HEK293 (cell line): ENCODE results near the gene AMER3.

ENCODE experiments used
- CTCF ChIA-PET: fragments of 350-600 bp; formaldehyde crosslinking; extraction: SDS; loops from one replicate; lab custom pipeline; 2021; ENCODE audit warnings: antibody characterized with exemption; lab: Yijun Ruan, JAX
- POLR2A ChIA-PET: fragments of 300-600 bp; formaldehyde crosslinking; extraction: SDS; loops from one replicate; lab custom pipeline; 2020; ENCODE audit warnings: antibody characterized with exemption, inconsistent platforms; lab: Yijun Ruan, JAX
- H3K27ac ChIP-seq: fragments of 200-500 bp; sonication (Bioruptor generic); 2 replicates; pipeline ENCODE4 v1.5.1; 2014; ENCODE audit warnings: low read depth, low read length, control low read depth, inconsistent platforms; ENCODE audit errors: extremely low read depth
- H3K36me3 ChIP-seq, 2 experiments: fragments of 200-500 bp in 1 of 2; sonication (Bioruptor generic) in 1 of 2; 1 replicate in 1 of 2; 2 replicates in 1 of 2; pipeline ENCODE4 v1.5.1; 2014 to 2017; ENCODE audit warnings: inconsistent platforms in 2 of 2, low read length in 2 of 2; ENCODE audit not compliant: control insufficient read depth in 2 of 2, insufficient read depth in 1 of 2
- H3K4me1 ChIP-seq: fragments of 200-500 bp; sonication (Bioruptor generic); 2 replicates; pipeline ENCODE4 v1.5.1; 2014; ENCODE audit warnings: mild to moderate bottlenecking, low read length, inconsistent platforms; ENCODE audit not compliant: control insufficient read depth, insufficient read depth
- H3K4me3 ChIP-seq: 2 replicates; pipeline ENCODE4 v1.5.1; 2011; ENCODE audit warnings: low read depth, mild to moderate bottlenecking, control low read depth, low read length, moderate library complexity
- H3K9me3 ChIP-seq: fragments of 200-500 bp; sonication (Bioruptor generic); 2 replicates; pipeline ENCODE4 v1.5.1; 2014; ENCODE audit warnings: low read depth, low read length, inconsistent platforms; ENCODE audit not compliant: control insufficient read depth, insufficient read depth
- BCL11B ChIP-seq: fragments of 450-650 bp; formaldehyde crosslinking; IDR thresholded peaks from 2 replicates; pipeline ENCODE4 v1.5.1; 2016; ENCODE audit warnings: low read depth, missing biosample characterization, missing genetic modification characterization
- KLF16 ChIP-seq: fragments of 450-650 bp; formaldehyde crosslinking; IDR thresholded peaks from 2 replicates; pipeline ENCODE4 v1.5.1; 2017; ENCODE audit warnings: missing biosample characterization, missing genetic modification characterization
- MZF1 ChIP-seq: fragments of 450-650 bp; formaldehyde crosslinking; IDR thresholded peaks from 2 replicates; pipeline ENCODE4 v1.5.1; 2017; ENCODE audit warnings: missing biosample characterization, missing genetic modification characterization, borderline replicate concordance
- OSR2 ChIP-seq: fragments of 450-650 bp; formaldehyde crosslinking; IDR thresholded peaks from 2 replicates; pipeline ENCODE4 v1.5.1; 2016; ENCODE audit warnings: missing biosample characterization, missing genetic modification characterization
- ZBTB17 ChIP-seq: fragments of 450-650 bp; formaldehyde crosslinking; IDR thresholded peaks from 2 replicates; pipeline ENCODE4 v1.5.1; 2016; ENCODE audit warnings: missing biosample characterization, missing genetic modification characterization
- ZBTB20 ChIP-seq: fragments of 450-650 bp; formaldehyde crosslinking; IDR thresholded peaks from 2 replicates; pipeline ENCODE4 v1.5.1; 2016; ENCODE audit warnings: missing biosample characterization, missing genetic modification characterization
- ZIC2 ChIP-seq: fragments of 450-650 bp; formaldehyde crosslinking; IDR thresholded peaks from 2 replicates; pipeline ENCODE4 v1.5.1; 2016; ENCODE audit warnings: missing biosample characterization, missing genetic modification characterization
- ZNF140 ChIP-seq: fragments of 450-650 bp; formaldehyde crosslinking; IDR thresholded peaks from 2 replicates; pipeline ENCODE4 v1.5.1; 2016; ENCODE audit warnings: missing biosample characterization, missing genetic modification characterization
- ZNF335 ChIP-seq: fragments of 450-650 bp; formaldehyde crosslinking; conservative IDR thresholded peaks from 2 replicates; pipeline ENCODE4 v1.5.1; 2016; ENCODE audit warnings: missing biosample characterization, missing genetic modification characterization
- ZNF391 ChIP-seq: fragments of 450-650 bp; formaldehyde crosslinking; IDR thresholded peaks from 2 replicates; pipeline ENCODE4 v1.5.1; 2016; ENCODE audit warnings: low read depth, missing biosample characterization, missing genetic modification characterization, borderline replicate concordance
- ZNF394 ChIP-seq: fragments of 450-650 bp; formaldehyde crosslinking; IDR thresholded peaks from 2 replicates; pipeline ENCODE4 v1.5.1; 2016; ENCODE audit warnings: missing biosample characterization, missing genetic modification characterization, mild to moderate bottlenecking, moderate library complexity, borderline replicate concordance
- ZNF530 ChIP-seq: fragments of 450-650 bp; formaldehyde crosslinking; IDR thresholded peaks from 2 replicates; pipeline ENCODE4 v1.5.1; 2016; ENCODE audit warnings: low read depth, missing biosample characterization, missing genetic modification characterization
- ZNF600 ChIP-seq: fragments of 450-650 bp; formaldehyde crosslinking; IDR thresholded peaks from 2 replicates; pipeline ENCODE4 v1.5.1; 2016; ENCODE audit warnings: missing biosample characterization, missing genetic modification characterization
- ZNF654 ChIP-seq: fragments of 450-650 bp; formaldehyde crosslinking; IDR thresholded peaks from 2 replicates; pipeline ENCODE4 v1.5.1; 2016; ENCODE audit warnings: low read depth, missing biosample characterization, missing genetic modification characterization
- ZNF843 ChIP-seq: fragments of 450-650 bp; formaldehyde crosslinking; IDR thresholded peaks from 2 replicates; pipeline ENCODE4 v1.5.1; 2016; ENCODE audit warnings: missing biosample characterization, missing genetic modification characterization
- ZXDB ChIP-seq: fragments of 450-650 bp; formaldehyde crosslinking; IDR thresholded peaks from 2 replicates; pipeline ENCODE4 v1.5.1; 2016; ENCODE audit warnings: missing biosample characterization, missing genetic modification characterization
- TF ChIP-seq, protein P1 (sequence below): fragments of 450-650 bp; formaldehyde crosslinking; IDR thresholded peaks from 2 replicates; pipeline ENCODE4 v1.5.1; 2016; ENCODE audit warnings: missing biosample characterization, missing genetic modification characterization
- TF ChIP-seq, protein P2 (sequence below): fragments of 450-650 bp; formaldehyde crosslinking; IDR thresholded peaks from 2 replicates; pipeline ENCODE4 v1.5.1; 2016; ENCODE audit warnings: missing biosample characterization, missing genetic modification characterization
- TF ChIP-seq, protein P3 (sequence below): fragments of 450-650 bp; formaldehyde crosslinking; IDR thresholded peaks from 2 replicates; pipeline ENCODE4 v1.5.1; 2016; ENCODE audit warnings: missing biosample characterization, missing genetic modification characterization
- TF ChIP-seq, protein P4 (sequence below): fragments of 450-650 bp; formaldehyde crosslinking; IDR thresholded peaks from 2 replicates; pipeline ENCODE4 v1.5.1; 2016; ENCODE audit warnings: missing biosample characterization, missing genetic modification characterization
- TF ChIP-seq, protein P5 (sequence below): fragments of 450-650 bp; formaldehyde crosslinking; IDR thresholded peaks from 2 replicates; pipeline ENCODE4 v1.5.1; 2017; ENCODE audit warnings: missing biosample characterization, missing genetic modification characterization

AMER3 gene

DNA sequence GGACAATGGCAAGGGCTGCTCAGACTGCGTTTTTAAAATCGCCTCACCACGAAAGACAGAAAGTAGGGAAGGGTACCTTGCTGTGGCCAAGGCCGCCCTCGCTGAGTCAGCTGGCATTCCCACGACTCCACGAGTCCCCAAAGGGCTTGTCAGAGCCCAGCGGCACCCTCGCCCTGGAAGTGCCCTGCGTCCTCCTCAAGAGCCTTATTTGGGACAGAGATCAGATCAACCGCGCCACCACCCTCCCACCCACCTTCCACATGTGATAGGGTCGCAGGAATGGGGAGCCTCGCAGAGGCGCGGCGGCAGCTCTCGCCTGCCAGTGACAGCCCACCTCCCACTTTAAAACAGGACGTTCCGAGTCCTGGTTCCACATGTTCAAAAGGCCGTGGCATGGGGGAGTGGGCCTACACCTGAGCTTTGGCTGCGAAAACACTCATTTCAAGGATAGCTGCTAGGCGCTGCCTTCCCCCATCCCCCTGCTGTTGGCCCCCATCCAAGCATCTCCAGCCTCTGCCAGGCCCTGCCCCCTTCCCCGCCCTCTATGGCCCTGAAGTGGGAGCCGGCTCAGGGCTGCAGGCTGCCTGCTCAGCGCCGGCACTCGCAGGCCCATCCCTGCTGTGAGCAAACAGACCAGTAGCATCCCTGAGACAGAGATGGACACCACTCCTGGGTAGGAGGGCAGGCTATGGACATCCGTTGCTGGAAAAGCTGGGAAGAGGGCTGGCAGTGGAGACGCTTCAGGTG lies 43.3 kb downstream of the AMER3 start:
- no peaks in the 10 kb centered on the region for H3K36me3 ChIP-seq
- H3K9me3 ChIP-seq: no peaks in the 10 kb centered on the region
- H3K4me3 ChIP-seq: peak overlapping the region; percentile 78; the same call in 1 of the 2 replicates
- H3K4me1 ChIP-seq: no peaks in the 10 kb centered on the region
- POLR2A ChIA-PET: no interaction called here
- TF ChIP-seq ZNF394 (tag by site-specific recombination) (no peak), OSR2 (tag by site-specific recombination) (0 out of 2 replicates have a peak, but pooled peaks have one; percentile 30), MZF1 (no peak), ZNF335 (tag by site-specific recombination) (peak; percentile 83), ZIC2 (tag by site-specific recombination) (peak; percentile 26; the same call in 1 of the 2 replicates), ZNF140 (tag by site-specific recombination) (no peak)
- TF ChIP-seq, protein P1, sequence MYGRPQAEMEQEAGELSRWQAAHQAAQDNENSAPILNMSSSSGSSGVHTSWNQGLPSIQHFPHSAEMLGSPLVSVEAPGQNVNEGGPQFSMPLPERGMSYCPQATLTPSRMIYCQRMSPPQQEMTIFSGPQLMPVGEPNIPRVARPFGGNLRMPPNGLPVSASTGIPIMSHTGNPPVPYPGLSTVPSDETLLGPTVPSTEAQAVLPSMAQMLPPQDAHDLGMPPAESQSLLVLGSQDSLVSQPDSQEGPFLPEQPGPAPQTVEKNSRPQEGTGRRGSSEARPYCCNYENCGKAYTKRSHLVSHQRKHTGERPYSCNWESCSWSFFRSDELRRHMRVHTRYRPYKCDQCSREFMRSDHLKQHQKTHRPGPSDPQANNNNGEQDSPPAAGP: 0 out of 2 replicates have a peak, but pooled peaks have one; percentile 21
- TF ChIP-seq, protein P2, sequence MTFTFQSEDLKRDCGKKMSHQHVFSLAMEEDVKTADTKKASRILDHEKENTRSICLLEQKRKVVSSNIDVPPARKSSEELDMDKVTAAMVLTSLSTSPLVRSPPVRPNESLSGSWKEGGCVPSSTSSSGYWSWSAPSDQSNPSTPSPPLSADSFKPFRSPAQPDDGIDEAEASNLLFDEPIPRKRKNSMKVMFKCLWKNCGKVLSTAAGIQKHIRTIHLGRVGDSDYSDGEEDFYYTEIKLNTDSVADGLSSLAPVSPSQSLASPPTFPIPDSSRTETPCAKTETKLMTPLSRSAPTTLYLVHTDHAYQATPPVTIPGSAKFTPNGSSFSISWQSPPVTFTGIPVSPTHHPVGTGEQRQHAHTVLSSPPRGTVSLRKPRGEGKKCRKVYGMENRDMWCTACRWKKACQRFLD (tag by site-specific recombination): no peak
- no peak overlapping the region for H3K27ac ChIP-seq
- CTCF ChIA-PET: interaction anchor here (0.6 to 4.7 kb wide), 7 partner anchors 8 to 820 kb away, joined by 3 to 74 read pairs (median 3); no protein-coding TSS in a partner anchor

DNA sequence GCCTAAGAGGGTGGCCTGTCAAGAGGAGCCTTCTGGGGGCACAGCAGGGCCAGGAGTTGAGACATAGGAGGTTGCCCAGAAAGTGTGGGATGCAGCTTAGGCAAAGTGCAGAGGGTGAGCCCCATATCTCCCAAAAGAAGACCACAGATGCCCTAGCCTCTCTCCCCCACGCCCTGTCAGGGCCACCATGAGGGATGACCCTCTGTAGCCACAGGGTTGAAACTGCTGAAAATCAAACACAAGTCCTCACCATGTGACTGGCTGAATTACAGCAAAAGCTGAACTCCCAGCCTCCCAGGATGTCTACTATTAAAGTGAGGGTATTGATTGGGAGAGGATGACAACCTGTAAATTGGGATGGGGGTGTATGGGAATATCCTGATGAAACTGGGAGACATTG lies 44.0 kb downstream of the AMER3 start:
- Histone ChIP-seq H3K4me3 (no peak overlapping the region), H3K9me3 (no peaks in the 10 kb centered on the region), H3K4me1 (no peaks in the 10 kb centered on the region), H3K36me3 (no peaks in the 10 kb centered on the region), H3K27ac (no peak overlapping the region)
- ChIA-PET POLR2A (no interaction called here), CTCF (interaction anchor here (0.6 to 4.7 kb wide), 6 partner anchors 69 to 820 kb away, joined by 3 to 74 read pairs (median 3); no protein-coding TSS in a partner anchor)
- TF ChIP-seq, protein P3, sequence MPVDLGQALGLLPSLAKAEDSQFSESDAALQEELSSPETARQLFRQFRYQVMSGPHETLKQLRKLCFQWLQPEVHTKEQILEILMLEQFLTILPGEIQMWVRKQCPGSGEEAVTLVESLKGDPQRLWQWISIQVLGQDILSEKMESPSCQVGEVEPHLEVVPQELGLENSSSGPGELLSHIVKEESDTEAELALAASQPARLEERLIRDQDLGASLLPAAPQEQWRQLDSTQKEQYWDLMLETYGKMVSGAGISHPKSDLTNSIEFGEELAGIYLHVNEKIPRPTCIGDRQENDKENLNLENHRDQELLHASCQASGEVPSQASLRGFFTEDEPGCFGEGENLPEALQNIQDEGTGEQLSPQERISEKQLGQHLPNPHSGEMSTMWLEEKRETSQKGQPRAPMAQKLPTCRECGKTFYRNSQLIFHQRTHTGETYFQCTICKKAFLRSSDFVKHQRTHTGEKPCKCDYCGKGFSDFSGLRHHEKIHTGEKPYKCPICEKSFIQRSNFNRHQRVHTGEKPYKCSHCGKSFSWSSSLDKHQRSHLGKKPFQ (tag by site-specific recombination): no peak
- no peak for TF ChIP-seq ZBTB17 (tag by site-specific recombination)
- no peak for TF ChIP-seq BCL11B

DNA sequence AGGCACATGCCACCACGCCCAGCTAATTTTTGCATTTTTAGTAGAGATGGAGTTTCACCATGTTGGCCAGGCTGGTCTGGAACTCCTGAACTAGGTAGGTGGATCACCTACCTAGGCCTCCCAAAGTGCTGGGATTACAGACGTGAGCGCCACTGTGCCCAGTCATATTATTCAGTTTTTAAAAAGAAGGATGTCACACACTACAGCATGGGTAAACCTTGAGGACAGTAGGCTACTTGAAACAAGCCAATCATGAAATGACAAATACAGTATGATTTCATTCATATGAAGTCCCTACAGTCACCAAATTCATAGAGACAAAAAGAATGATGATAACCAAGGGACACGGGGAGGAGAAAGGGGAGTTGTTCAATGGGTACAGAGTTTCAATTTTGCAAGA lies 50.3 kb downstream of the AMER3 start:
- POLR2A ChIA-PET: no interaction called here
- no peaks in the 10 kb centered on the region for H3K9me3 ChIP-seq
- TF ChIP-seq ZNF654 (tag by site-specific recombination) (no peak), KLF16 (no peak), ZNF600 (tag by site-specific recombination) (no peak), ZXDB (tag by site-specific recombination) (no peak), ZNF530 (no peak), ZNF391 (tag by site-specific recombination) (no peak), ZBTB20 (tag by site-specific recombination) (no peak), ZNF843 (tag by site-specific recombination) (no peak), ZNF394 (tag by site-specific recombination) (no peak)
- TF ChIP-seq, protein P4, sequence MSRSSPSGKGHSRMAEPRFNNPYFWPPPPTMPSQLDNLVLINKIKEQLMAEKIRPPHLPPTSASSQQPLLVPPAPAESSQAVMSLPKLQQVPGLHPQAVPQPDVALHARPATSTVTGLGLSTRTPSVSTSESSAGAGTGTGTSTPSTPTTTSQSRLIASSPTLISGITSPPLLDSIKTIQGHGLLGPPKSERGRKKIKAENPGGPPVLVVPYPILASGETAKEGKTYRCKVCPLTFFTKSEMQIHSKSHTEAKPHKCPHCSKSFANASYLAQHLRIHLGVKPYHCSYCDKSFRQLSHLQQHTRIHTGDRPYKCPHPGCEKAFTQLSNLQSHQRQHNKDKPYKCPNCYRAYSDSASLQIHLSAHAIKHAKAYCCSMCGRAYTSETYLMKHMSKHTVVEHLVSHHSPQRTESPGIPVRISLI (tag by site-specific recombination): no peak
- TF ChIP-seq, protein P5, sequence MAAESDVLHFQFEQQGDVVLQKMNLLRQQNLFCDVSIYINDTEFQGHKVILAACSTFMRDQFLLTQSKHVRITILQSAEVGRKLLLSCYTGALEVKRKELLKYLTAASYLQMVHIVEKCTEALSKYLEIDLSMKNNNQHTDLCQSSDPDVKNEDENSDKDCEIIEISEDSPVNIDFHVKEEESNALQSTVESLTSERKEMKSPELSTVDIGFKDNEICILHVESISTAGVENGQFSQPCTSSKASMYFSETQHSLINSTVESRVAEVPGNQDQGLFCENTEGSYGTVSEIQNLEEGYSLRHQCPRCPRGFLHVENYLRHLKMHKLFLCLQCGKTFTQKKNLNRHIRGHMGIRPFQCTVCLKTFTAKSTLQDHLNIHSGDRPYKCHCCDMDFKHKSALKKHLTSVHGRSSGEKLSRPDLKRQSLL: no peak
- TF ChIP-seq, all 188 proteins: peak for 0
- Histone ChIP-seq H3K4me1 (no peaks in the 10 kb centered on the region), H3K36me3 (no peaks in the 10 kb centered on the region), H3K4me3 (no peak overlapping the region), H3K27ac (no peak overlapping the region)
- CTCF ChIA-PET: interaction anchor here (0.6 kb wide), 1 partner anchor 67 kb away, joined by 4 read pairs; no protein-coding TSS in a partner anchor
